ENCODE data around the gene TCF3.

Gene TCF3

DNA sequence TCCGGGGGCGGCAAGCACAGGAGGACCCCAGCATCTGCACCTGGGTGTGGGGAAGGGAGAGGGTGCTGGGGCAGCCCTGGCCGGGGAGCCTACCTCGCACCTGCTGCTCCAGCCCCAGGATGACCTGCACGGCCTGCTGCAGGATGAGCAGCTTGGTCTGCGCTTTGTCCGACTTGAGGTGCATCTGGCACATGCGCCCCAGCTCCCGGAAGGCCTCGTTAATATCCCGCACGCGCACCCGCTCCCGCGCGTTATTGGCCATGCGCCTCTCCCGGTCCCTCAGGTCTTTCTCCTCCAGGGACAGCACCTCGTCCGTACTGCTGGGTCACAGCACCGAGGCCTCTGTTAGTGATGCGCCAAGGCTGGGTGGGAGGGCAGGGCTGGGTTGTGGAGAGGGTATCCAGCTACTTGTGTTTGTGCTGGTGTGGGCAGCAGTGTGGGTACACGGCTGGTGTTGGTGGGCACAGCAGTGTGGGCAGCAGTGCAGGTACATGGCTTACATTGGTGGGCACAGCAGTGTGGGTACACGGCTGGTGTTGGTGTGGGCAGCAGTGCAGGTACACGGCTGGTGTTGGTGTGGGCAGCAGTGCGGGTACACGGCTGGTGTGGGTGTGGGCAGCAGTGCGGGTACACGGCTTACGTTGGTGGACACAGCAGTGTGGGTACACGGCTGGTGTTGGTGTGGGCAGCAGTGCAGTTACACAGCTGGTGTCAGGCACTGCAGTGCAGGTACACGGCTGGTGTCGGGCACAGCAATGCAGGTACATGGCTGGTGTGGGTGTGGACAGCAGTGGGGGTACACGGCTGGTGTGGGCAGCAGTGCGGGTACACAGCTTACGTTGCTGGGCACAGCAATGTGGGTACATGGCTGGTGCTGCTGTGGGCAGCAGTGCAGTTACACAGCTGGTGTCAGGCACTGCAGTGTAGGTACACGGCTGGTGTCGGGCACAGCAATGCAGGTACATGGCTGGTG lies 40.0 kb downstream of the TCF3 start:
- no peak for DNase-seq

- no peak for DNase-seq
Observed at GRCh38 chr19:1611353-1611752, 41.1 kb downstream of the TCF3 start.

DNA sequence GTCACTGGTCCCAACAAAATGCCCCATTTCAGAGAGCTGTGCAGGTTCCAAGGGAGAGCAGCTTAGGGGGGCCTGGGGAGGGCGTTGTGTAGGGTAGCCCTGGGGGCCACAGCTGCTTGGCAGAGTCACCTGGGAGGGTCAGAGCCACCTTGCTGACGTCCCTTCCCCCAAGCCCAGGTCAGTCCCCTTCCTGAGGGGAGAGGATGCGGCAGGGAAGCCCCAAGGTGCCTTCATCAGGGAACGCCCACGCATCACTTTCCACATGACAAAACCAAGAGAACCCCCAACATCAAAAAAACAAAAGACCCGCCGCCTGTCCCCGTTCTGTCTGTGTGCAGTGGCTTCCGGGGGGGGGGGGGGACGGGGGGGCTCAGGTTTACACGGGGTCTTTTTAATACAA lies 41.8 kb downstream of the TCF3 start:
- no peak for DNase-seq

GRCh38 chr19:1609680-1610474 lies 42.5 kb downstream of the TCF3 start:
- no peak for DNase-seq

- no peak for DNase-seq
Observed at GRCh38 chr19:1609103-1609396, 43.4 kb downstream of the TCF3 start.

- no peak for DNase-seq
Observed at GRCh38 chr19:1608359-1609102, 43.9 kb downstream of the TCF3 start.

GRCh38 chr19:1606138-1606651 lies 46.2 kb downstream of the TCF3 start:
- DNase-seq = peak in 1 of 56 donors; percentile 16

- DNase-seq = peak in 55 of 56 donors; percentile 76 to 97 (median 93)
Observed at GRCh38 chr19:1605236-1606137, 46.9 kb downstream of the TCF3 start, which contains the start of gene UQCR11. TSS of gene UQCR11 (minus strand) at chr19:1605462. CDS start at chr19:1605409, 53 bp downstream.

GRCh38 chr19:1602091-1602707 lies 50.2 kb downstream of the TCF3 start:
- DNase-seq = no peak

DNA sequence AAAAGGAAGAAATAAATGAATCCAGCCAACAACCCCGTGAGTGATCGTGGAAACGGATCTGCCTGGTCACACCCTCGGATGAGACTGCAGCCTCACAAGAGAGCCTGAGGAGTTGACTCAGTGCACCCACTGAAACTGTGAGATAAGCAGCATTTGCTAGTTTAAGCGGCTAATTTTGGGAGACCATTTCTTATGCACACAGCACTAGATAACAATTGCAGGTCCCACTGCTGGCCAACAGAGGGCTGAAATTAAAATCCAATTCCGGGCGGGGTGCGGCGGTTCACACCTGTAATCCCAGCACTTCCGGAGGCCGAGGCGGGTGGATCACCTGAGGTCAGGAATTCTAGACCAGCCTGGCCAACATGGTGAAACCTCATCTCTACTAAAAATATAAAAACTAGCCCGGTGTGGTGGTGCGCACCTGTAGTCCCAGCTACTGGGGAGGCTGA lies 50.8 kb downstream of the TCF3 start:
- DNase-seq = no peak

GRCh38 chr19:1599460-1599846 lies 53.0 kb downstream of the TCF3 start:
- no peak for DNase-seq

GRCh38 chr19:1598777-1599459 lies 53.5 kb downstream of the TCF3 start:
- DNase-seq = no peak

DNA sequence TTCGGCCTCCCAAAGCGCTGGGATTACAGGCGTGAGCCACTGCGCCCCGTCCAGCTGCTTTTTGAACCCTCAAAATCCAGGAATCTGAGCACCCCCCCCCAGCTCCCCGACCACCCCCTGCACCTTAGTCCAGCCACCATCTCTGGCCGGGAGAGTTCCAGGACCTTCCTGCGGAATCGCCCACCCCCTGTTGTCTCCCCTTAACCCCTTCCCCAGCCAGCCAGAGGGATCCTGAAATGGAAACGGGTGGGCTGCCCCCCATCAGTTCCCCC lies 59.0 kb downstream of the TCF3 start:
- DNase-seq = no peak

- DNase-seq = peak; percentile 27 to 94 (median 85)
Observed at GRCh38 chr19:1592755-1593500, 59.5 kb downstream of the TCF3 start, which contains the start of gene MBD3. TSS of gene MBD3 (minus strand) at chr19:1592865. CDS start at chr19:1592631, 234 bp downstream.

DNA sequence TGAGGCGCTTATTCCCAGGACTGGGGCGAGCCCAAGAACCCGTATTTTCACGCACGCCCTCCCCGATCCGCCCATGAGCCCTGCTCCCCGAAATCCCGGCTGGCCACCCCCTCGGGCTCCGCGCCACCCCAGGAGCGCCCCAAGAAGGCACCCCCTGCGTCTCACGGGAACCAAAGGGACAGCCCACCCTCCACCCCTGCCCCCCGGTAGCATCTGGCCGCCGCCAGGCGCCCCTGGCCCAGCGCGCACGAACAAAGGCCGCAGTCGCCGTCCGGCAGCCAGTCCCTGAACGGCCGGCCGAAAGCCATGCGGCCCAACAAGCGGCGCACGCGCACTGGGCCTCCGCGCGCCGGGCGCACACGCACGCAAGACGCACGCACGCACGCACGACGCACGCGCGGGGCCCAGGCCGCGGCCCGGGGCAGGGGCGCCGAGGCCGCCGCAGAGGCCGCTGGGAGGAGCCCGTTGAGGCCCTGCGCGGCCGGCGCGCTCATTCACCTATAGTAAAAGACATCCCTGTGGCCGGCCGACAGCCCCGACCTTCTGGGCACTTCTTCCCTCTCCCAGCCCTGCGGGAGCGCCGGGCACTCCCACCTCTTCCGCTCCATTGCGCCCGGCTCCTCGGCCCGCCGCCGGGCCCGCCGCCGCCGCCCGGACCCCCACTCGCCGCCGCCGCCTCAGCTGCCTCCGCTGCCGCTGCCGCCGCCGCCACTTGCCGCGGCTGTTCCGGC lies 60.2 kb downstream of the TCF3 start:
- DNase-seq = peak in 54 of 56 donors; percentile 25 to 87 (median 67)

GRCh38 chr19:1591421-1592023 lies 60.9 kb downstream of the TCF3 start:
- DNase-seq = peak in 2 of 56 donors; percentile 19 to 32
